Lower leg skin (tissue), 3 donors: Measurements from ENCODE around the gene MRAS.

Experiments
- CTCF ChIP-seq, 3 donors: fragments of 450-650 bp; IDR thresholded peaks; one replicate each; pipeline ENCODE4 v1.5.1; 2016; ENCODE audit warnings: antibody characterized with exemption in 3 of 3, mild to moderate bottlenecking in 3 of 3, moderate library complexity in 2 of 3
- POLR2A ChIP-seq, 2 donors: fragments of 450-650 bp; IDR thresholded peaks; one replicate each; pipeline ENCODE4 v1.6.1; 2016 to 2017; ENCODE audit warnings: antibody characterized with exemption in 2 of 2, mild to moderate bottlenecking in 1 of 2, moderate library complexity in 1 of 2

- TF ChIP-seq POLR2A (IDR thresholded peaks at IDR 0.05), result no peak
- no peak for TF ChIP-seq CTCF (IDR thresholded peaks at IDR 0.05)
Observed at GRCh38 chr3:138418601-138419206, 70.3 kb downstream of the MRAS start.
